H1 (cell line): ENCODE results near the gene SLC13A4. TPM values are rescaled to one million over a fixed set of nuclear protein-coding genes. Genes with fewer than 3 reads are reported as not detected.

Source experiments
- CTCF ChIA-PET: fragments of 300-600 bp; sonication (Branson Sonifier 250); formaldehyde crosslinking; loops from one replicate; lab custom pipeline; 2021; ENCODE audit not compliant: partially characterized antibody; lab: Charles Lee
- POLR2A ChIA-PET: fragments of 300-600 bp; sonication (Branson Sonifier 250); formaldehyde crosslinking; loops from one replicate; lab custom pipeline; 2021; ENCODE audit warnings: inconsistent platforms; ENCODE audit not compliant: partially characterized antibody; lab: Charles Lee
- DNase-seq, 2 experiments: peaks; one replicate each; pipeline versions ENCODE4 v3.0.0 to v3.0.0-alpha.2; 2010 to 2022; ENCODE audit warnings: low spot score in 2 of 2, low read depth in 1 of 2, mixed read lengths in 1 of 2
- FAIRE-seq: peaks from 2 replicates; lab custom pipeline; 2011; peaks lifted over from hg19 to GRCh38; lab: Jason Lieb, UNC
- H2AFZ ChIP-seq: 2 replicates; pipeline ENCODE4 v1.8.1; 2012; ENCODE audit warnings: low read length, inconsistent platforms
- H2AK5ac ChIP-seq: 2 replicates; pipeline ENCODE4 v1.6.1; 2013; ENCODE audit warnings: low read depth, low read length
- H2BK120ac ChIP-seq: replicated peaks from 2 replicates; pipeline ENCODE3; 2013; ENCODE audit warnings: low read depth, low read length, inconsistent platforms
- H2BK12ac ChIP-seq: 2 replicates; pipeline ENCODE4 v1.6.1; 2013; ENCODE audit warnings: low read depth, low read length
- H2BK15ac ChIP-seq: 2 replicates; pipeline ENCODE4 v1.6.1; 2013; ENCODE audit warnings: low read length
- H2BK20ac ChIP-seq: 2 replicates; pipeline ENCODE4 v1.6.1; 2013; ENCODE audit warnings: low read length
- H2BK5ac ChIP-seq: 2 replicates; pipeline ENCODE4 v1.6.1; 2013; ENCODE audit warnings: low read depth, low read length
- H3K14ac ChIP-seq: 2 replicates; pipeline ENCODE4 v1.6.1; 2013; ENCODE audit warnings: inconsistent platforms; ENCODE audit not compliant: insufficient read length
- H3K18ac ChIP-seq: 2 replicates; pipeline ENCODE4 v1.6.1; 2013; ENCODE audit warnings: low read length; ENCODE audit errors: extremely low read depth
- H3K23ac ChIP-seq: 2 replicates; pipeline ENCODE4 v1.6.1; 2013; ENCODE audit warnings: inconsistent platforms; ENCODE audit not compliant: insufficient read length
- H3K23me2 ChIP-seq: 2 replicates; pipeline ENCODE4 v1.6.1; 2013; ENCODE audit warnings: low read depth, low read length
- H3K27ac ChIP-seq: 2 replicates; pipeline ENCODE4 v1.6.1; 2011; ENCODE audit warnings: low read depth, low read length, inconsistent platforms
- H3K27me3 ChIP-seq, 4 experiments: replicated peaks in 1 of 4; 1 replicate in 1 of 4; 2 replicates in 3 of 4; pipeline versions ENCODE4 v1.6.1 to v1.8.1; 2011 to 2013; ENCODE audit warnings: low read length in 3 of 4, mild to moderate bottlenecking in 3 of 4, inconsistent platforms in 2 of 4, mixed read lengths in 2 of 4, moderate library complexity in 1 of 4; ENCODE audit not compliant: control insufficient read depth in 3 of 4, insufficient read depth in 3 of 4; ENCODE audit errors: extremely low read depth in 1 of 4
- H3K36me3 ChIP-seq, 4 experiments: 2 replicates each; pipeline versions ENCODE4 v1.6.1 to v1.8.1; 2011 to 2013; ENCODE audit warnings: mild to moderate bottlenecking in 4 of 4, low read length in 3 of 4, moderate library complexity in 2 of 4, control low read depth in 1 of 4, inconsistent platforms in 1 of 4; ENCODE audit not compliant: insufficient read depth in 4 of 4, control insufficient read depth in 2 of 4
- H3K4ac ChIP-seq: replicated peaks from 2 replicates; pipeline ENCODE3; 2013; ENCODE audit warnings: low read length, low read depth, mixed read lengths, inconsistent platforms; ENCODE audit not compliant: insufficient read length
- H3K4me1 ChIP-seq, 4 experiments: replicated peaks in 1 of 4; 1 replicate in 1 of 4; 2 replicates in 3 of 4; pipeline versions ENCODE4 v1.6.1 to v1.8.1; 2011 to 2013; ENCODE audit warnings: low read length in 3 of 4, inconsistent platforms in 2 of 4, mixed read lengths in 1 of 4; ENCODE audit not compliant: insufficient read depth in 4 of 4, control insufficient read depth in 3 of 4
- H3K4me2 ChIP-seq, 2 experiments: 2 replicates each; pipeline versions ENCODE4 v1.6.1 to v1.8.1; 2011 to 2013; ENCODE audit warnings: low read depth in 2 of 2, low read length in 2 of 2, control low read depth in 1 of 2, inconsistent platforms in 1 of 2, mild to moderate bottlenecking in 1 of 2; ENCODE audit not compliant: insufficient read depth in 1 of 2
- H3K4me3 ChIP-seq, 4 experiments: fragments of 200-600, 300-600 bp in 1 of 4; sonication (generic), shearing (Covaris generic), sonication (Bioruptor Twin) in 1 of 4; 2 replicates each; pipeline versions ENCODE4 v1.5.1 to v1.8.1; 2011 to 2016; ENCODE audit warnings: low read length in 4 of 4, low read depth in 3 of 4, control low read depth in 2 of 4, inconsistent platforms in 2 of 4, mild to moderate bottlenecking in 2 of 4, mixed read lengths in 1 of 4, moderate library complexity in 1 of 4; ENCODE audit not compliant: insufficient read depth in 2 of 4; ENCODE audit errors: extremely low read depth in 1 of 4
- H3K56ac ChIP-seq: replicated peaks from 2 replicates; pipeline ENCODE3; 2013; ENCODE audit warnings: low read depth, mild to moderate bottlenecking, mixed read lengths, low read length, inconsistent platforms; ENCODE audit not compliant: insufficient read length
- H3K79me1 ChIP-seq: 2 replicates; pipeline ENCODE4 v1.6.1; 2013; ENCODE audit warnings: low read depth, low read length, control low read depth
- H3K79me2 ChIP-seq, 2 experiments: 2 replicates each; pipeline versions ENCODE4 v1.6.1 to v1.8.1; 2012 to 2013; ENCODE audit warnings: low read length in 2 of 2, mild to moderate bottlenecking in 2 of 2, inconsistent platforms in 1 of 2; ENCODE audit not compliant: insufficient read depth in 2 of 2, control insufficient read depth in 1 of 2
- H3K9ac ChIP-seq, 4 experiments: replicated peaks in 1 of 4; 1 replicate in 1 of 4; 2 replicates in 3 of 4; pipeline versions ENCODE4 v1.6.1 to v1.8.1; 2011 to 2013; ENCODE audit warnings: low read depth in 3 of 4, low read length in 3 of 4, control low read depth in 2 of 4, mild to moderate bottlenecking in 2 of 4, moderate library complexity in 2 of 4, inconsistent platforms in 1 of 4; ENCODE audit errors: extremely low read depth in 1 of 4
- H3K9me3 ChIP-seq, 2 experiments: 2 replicates each; pipeline versions ENCODE4 v1.6.1 to v1.8.1; 2012 to 2013; ENCODE audit warnings: mild to moderate bottlenecking in 2 of 2, moderate library complexity in 2 of 2, control low read depth in 1 of 2, inconsistent platforms in 1 of 2, low read depth in 1 of 2, low read length in 1 of 2, mixed read lengths in 1 of 2; ENCODE audit not compliant: insufficient read depth in 2 of 2
- H4K20me1 ChIP-seq, 2 experiments: replicated peaks in 1 of 2; 2 replicates each; pipeline versions ENCODE3 to v1.8.1; 2011 to 2013; ENCODE audit warnings: inconsistent platforms in 2 of 2, low read length in 2 of 2, mild to moderate bottlenecking in 1 of 2; ENCODE audit not compliant: insufficient read depth in 2 of 2, control insufficient read depth in 1 of 2
- H4K5ac ChIP-seq: 2 replicates; pipeline ENCODE4 v1.6.1; 2013; ENCODE audit warnings: low read length, low read depth, mixed read lengths, inconsistent platforms; ENCODE audit not compliant: insufficient read length
- H4K8ac ChIP-seq: 2 replicates; pipeline ENCODE4 v1.8.0; 2013; ENCODE audit warnings: mild to moderate bottlenecking, moderate library complexity, low read length, inconsistent platforms; ENCODE audit not compliant: insufficient read depth; ENCODE audit errors: extremely low read depth
- H4K91ac ChIP-seq: replicated peaks from 2 replicates; pipeline ENCODE3; 2013; ENCODE audit warnings: low read length, mixed read lengths, inconsistent platforms; ENCODE audit not compliant: insufficient read length
- CREB1 ChIP-seq: IDR thresholded peaks from 2 replicates; pipeline ENCODE4 v1.6.1; 2012; ENCODE audit warnings: inconsistent platforms
- HDAC6 ChIP-seq: IDR thresholded peaks from one replicate; pipeline ENCODE4 v1.7.1; 2012; ENCODE audit warnings: low read depth, mild to moderate bottlenecking, inconsistent platforms, low read length, moderate library complexity
- KDM4A ChIP-seq: IDR thresholded peaks from one replicate; pipeline ENCODE4 v1.7.1; 2012; ENCODE audit warnings: low read depth, mild to moderate bottlenecking, moderate library complexity, low read length, inconsistent platforms; ENCODE audit not compliant: severe bottlenecking
- MAFK ChIP-seq: IDR thresholded peaks from 2 replicates; pipeline ENCODE4 v1.6.1; 2012; ENCODE audit warnings: low read depth, mild to moderate bottlenecking, improper control_type of control experiment, low read length
- PHF8 ChIP-seq: fragments of 200-600 bp; sonication (generic); conservative IDR thresholded peaks from 2 replicates; pipeline ENCODE4 v1.7.1; 2012; ENCODE audit warnings: low read depth, mild to moderate bottlenecking, inconsistent platforms, low read length, moderate library complexity
- POLR2AphosphoS5 ChIP-seq: IDR thresholded peaks from 2 replicates; pipeline ENCODE4 v1.6.1; 2011; ENCODE audit warnings: low read depth, low read length
- POU5F1 ChIP-seq: IDR thresholded peaks from 2 replicates; pipeline ENCODE4 v1.6.1; 2011; ENCODE audit warnings: low read depth, mild to moderate bottlenecking, low read length, moderate library complexity
- RAD21 ChIP-seq, 2 experiments: IDR thresholded peaks in 1 of 2; conservative IDR thresholded peaks in 1 of 2; 2 replicates each; pipeline ENCODE4 v1.6.1; 2011; ENCODE audit warnings: low read depth in 2 of 2, low read length in 2 of 2, improper control_type of control experiment in 1 of 2, inconsistent platforms in 1 of 2, mild to moderate bottlenecking in 1 of 2, moderate library complexity in 1 of 2
- RBBP5 ChIP-seq: IDR thresholded peaks from 2 replicates; pipeline ENCODE4 v1.7.1; 2012; ENCODE audit warnings: low read depth, mild to moderate bottlenecking, inconsistent platforms, low read length, moderate library complexity, borderline replicate concordance
- SIN3A ChIP-seq, 2 experiments: IDR thresholded peaks in 1 of 2; conservative IDR thresholded peaks in 1 of 2; 2 replicates each; pipeline ENCODE4 v1.6.1; 2011 to 2012; ENCODE audit warnings: low read length in 2 of 2, improper control_type of control experiment in 1 of 2, low read depth in 1 of 2, mild to moderate bottlenecking in 1 of 2
- SP4 ChIP-seq: IDR thresholded peaks from 2 replicates; pipeline ENCODE4 v1.6.1; 2012; ENCODE audit warnings: low read length, inconsistent platforms
- TAF1 ChIP-seq: IDR thresholded peaks from 2 replicates; pipeline ENCODE4 v1.6.1; 2011; ENCODE audit warnings: mild to moderate bottlenecking, low read depth, low read length
- WGBS, 2 experiments: shearing (Covaris generic) in 1 of 2; methylation state at CpG; one replicate each; pipeline versions ENCODE4 v1.1.6 to v1.1.7; 2013 to 2015; ENCODE audit warnings: low lambda C conversion rate in 2 of 2, mixed read lengths in 2 of 2, inconsistent platforms in 1 of 2, low coverage in 1 of 2, missing lambda C conversion rate in 1 of 2; ENCODE audit not compliant: insufficient replicate concordance in 2 of 2, insufficient coverage in 1 of 2, insufficient read length in 1 of 2; ENCODE audit errors: extremely low coverage in 1 of 2, missing lambda C conversion rate in 1 of 2; 5-methylcytosine and 5-hydroxymethylcytosine counted together
- polyA plus RNA-seq, 7 experiments: library from polyadenylated mRNA; depleted of rRNA in 3 of 7; stranded (reverse) in 5 of 7; unstranded in 2 of 7; fragments of >200 nt in 5 of 7; fragments of 200-250 nt in 2 of 7; gene quantifications; 1 replicate in 5 of 7; 2 replicates in 1 of 7; 4 replicates in 1 of 7; pipeline versions ENCODE4 v1.2.1 to v1.2.3, GENCODE V29; 2011 to 2013; ENCODE audit warnings: missing spikeins in 2 of 7, mixed read lengths in 2 of 7
- total RNA-seq: library from RNA; stranded (reverse); fragmentation: NEBNext Ultra II Directional; extraction: Animal tissue kit (Norgen Biotek cat#: 25700); gene quantifications from 2 replicates; pipeline ENCODE4 v1.2.1, GENCODE V29; 2021
- TF ChIP-seq, protein P1 (sequence below): IDR thresholded peaks from 2 replicates; pipeline ENCODE4 v1.6.1; 2011; ENCODE audit warnings: low read length, improper control_type of control experiment

SLC13A4 gene
- total and polyA plus RNA-seq, 2 of the 8 experiments (the other 6 are each of a cell fraction or from before 2014, with no cell fraction given) = 3.9 to 7.5 TPM

- H3K18ac ChIP-seq = no peak overlapping the region
- FAIRE-seq (no peak), DNase-seq (no peak)
- no peak overlapping the region for H3K9ac ChIP-seq
- H2AFZ ChIP-seq = no peak overlapping the region
- H3K4me3 ChIP-seq = no peak overlapping the region
- peaks cover 0 to 5% of the 10 kb centered on the region in 2 experiments for H4K20me1 ChIP-seq
- CTCF ChIA-PET = interaction anchor here (0.9 to 10.7 kb wide), 7 partner anchors 8 to 50 kb away, joined by 3 to 110 read pairs (median 4); partner anchors contain the start of gene SLC13A4
- POLR2A ChIA-PET = no interaction called here
- H3K23ac ChIP-seq = no peak overlapping the region
- H2BK20ac ChIP-seq = no peak overlapping the region
- H3K14ac ChIP-seq = no peak overlapping the region
- no CpG with 5 or more reads among the region's 2 CpGs for WGBS, 2 experiments
- no peak overlapping the region for H2BK120ac ChIP-seq
- no peak overlapping the region for H2BK5ac ChIP-seq
- H3K79me2 ChIP-seq = no peaks in the 10 kb centered on the region
- H3K27ac ChIP-seq = no peak overlapping the region
- H2BK15ac ChIP-seq = no peak overlapping the region
- H3K9me3 ChIP-seq = no peaks in the 10 kb centered on the region
- peaks cover 6% of the 10 kb centered on the region; the same call in 1 of the 2 replicates for H3K23me2 ChIP-seq
- H4K5ac ChIP-seq = no peak overlapping the region
- H3K79me1 ChIP-seq = no peaks in the 10 kb centered on the region
- no peak overlapping the region for H3K56ac ChIP-seq
- H2BK12ac ChIP-seq = no peak overlapping the region
- H3K36me3 ChIP-seq = no peaks in the 10 kb centered on the region
- no peak overlapping the region for H2AK5ac ChIP-seq
- no peak overlapping the region for H3K4ac ChIP-seq
- no peak overlapping the region for H4K91ac ChIP-seq
- no peak overlapping the region for H4K8ac ChIP-seq
- no peak overlapping the region for H3K4me2 ChIP-seq
- H3K4me1 ChIP-seq = peaks cover 0 to 3% (median under 1%) of the 10 kb centered on the region in 4 experiments; a peak in 2 of 7 replicates
- H3K27me3 ChIP-seq = no peaks in the 10 kb centered on the region
- TF ChIP-seq SP4 (no peak), SIN3A (conservative IDR thresholded peaks at IDR 0.05 in 1 of 2, IDR thresholded peaks at IDR 0.05 in 1 of 2; ENCODE audit: low read depth in 1 of 2, low read length in 2 of 2) (no peak), TAF1 (no peak), POU5F1 (no peak), POLR2AphosphoS5 (no peak), RAD21 (IDR thresholded peaks at IDR 0.05 in 1 of 2, conservative IDR thresholded peaks at IDR 0.05 in 1 of 2; ENCODE audit: low read depth in 2 of 2, low read length in 2 of 2) (no peak), RBBP5 (no peak), MAFK (no peak), PHF8 (no peak), CREB1 (no peak), HDAC6 (no peak), KDM4A (no peak)
- TF ChIP-seq, protein P1, sequence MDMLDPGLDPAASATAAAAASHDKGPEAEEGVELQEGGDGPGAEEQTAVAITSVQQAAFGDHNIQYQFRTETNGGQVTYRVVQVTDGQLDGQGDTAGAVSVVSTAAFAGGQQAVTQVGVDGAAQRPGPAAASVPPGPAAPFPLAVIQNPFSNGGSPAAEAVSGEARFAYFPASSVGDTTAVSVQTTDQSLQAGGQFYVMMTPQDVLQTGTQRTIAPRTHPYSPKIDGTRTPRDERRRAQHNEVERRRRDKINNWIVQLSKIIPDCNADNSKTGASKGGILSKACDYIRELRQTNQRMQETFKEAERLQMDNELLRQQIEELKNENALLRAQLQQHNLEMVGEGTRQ = no peak
These were observed 8.3 kb downstream of the SLC13A4 start for GRCh38 chr7:135719688-135720087.
